ENCODE results near the gene TXNRD2.

The TXNRD2 gene

DNA sequence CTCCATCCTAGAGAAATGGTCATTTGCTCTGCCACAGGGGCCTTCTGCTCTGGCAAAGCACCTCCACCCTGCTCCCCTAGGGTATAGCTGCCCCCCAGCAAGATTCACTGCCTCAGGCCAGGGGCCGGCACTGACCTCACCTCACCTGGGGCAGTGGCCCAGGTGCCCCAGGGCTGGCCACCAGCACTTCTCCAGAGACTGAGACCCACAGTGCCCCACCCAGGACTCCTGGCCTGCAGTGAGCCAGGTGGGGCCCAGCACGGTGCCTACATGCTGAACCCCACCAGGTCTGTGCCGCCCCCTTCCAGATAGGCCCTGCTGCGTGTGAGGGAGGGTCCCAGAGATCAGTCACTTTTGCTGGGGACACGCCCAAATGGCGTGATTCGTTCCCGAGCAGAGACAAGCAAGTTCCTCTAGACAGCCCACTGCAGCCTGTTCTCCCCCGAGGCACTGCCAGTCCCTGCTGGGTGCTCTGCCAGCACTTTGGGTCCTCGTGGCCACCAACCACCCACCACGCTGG is 97.7 kb downstream of the TXNRD2 start:
- TF ChIP-seq ZNF274 (IDR thresholded peaks at IDR 0.05; ENCODE audit: low read depth, low read length): no peak
- no peak for TF ChIP-seq YY1 (IDR thresholded peaks at IDR 0.05; ENCODE audit: insufficient read depth, insufficient read length)
- no peak for TF ChIP-seq SUZ12 (IDR thresholded peaks at IDR 0.05; ENCODE audit: extremely low read depth, insufficient read depth, insufficient read length)
- no peak for DNase-seq (ENCODE audit: low read depth, low spot score)
- H3K4me1 ChIP-seq (ENCODE audit: insufficient read depth, insufficient read length): peaks cover 12% of the 10 kb centered on the region
- H3K27me3 ChIP-seq (ENCODE audit: insufficient read depth, insufficient read length): no peaks in the 10 kb centered on the region
- peaks cover 30% of the 10 kb centered on the region for H3K36me3 ChIP-seq (ENCODE audit: insufficient read depth, insufficient read length, low read length)
- peaks cover 16% of the 10 kb centered on the region; the same call in 1 of the 2 replicates for H3K9me3 ChIP-seq (ENCODE audit: insufficient read depth, low read length)
- H3K4me3 ChIP-seq (ENCODE audit: insufficient read length, low read depth): no peak overlapping the region
- H3K9ac ChIP-seq (ENCODE audit: insufficient read length, low read depth): no peak overlapping the region

DNA sequence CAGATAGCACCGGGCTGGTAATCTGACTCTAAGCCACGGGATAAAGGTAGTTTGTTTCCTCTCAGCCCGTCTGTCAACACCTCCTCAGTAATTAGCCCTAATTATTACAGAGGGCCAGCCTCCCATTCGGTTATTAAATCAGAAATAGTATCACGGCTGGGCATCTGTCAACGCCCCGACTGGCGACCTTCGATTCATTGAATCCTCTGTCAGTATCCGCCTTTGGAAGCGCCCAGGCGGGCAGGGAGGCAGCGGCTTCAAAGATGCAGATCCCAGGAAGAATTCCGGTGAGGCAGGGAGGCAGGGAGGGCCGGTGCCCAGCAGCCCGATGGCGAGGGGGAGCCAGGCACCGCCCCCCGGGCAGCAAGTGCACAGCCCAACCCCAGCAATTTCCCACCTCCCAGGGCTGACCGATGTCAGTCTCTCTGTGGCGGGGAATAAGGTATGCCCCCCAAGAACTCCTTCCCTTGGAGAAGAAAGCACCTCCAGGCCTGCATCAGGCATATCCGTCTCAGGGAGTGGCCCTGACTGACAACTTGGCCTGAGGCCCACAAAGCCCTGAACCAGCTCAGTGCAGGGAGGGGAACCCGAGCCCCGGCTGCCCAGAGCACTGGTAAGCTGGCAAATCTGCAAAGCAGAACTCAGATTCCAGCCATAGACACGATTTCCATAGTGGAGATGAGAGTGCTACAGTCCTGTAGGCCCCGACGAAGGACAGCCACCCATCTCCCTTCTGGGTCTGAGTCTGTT is 98.3 kb downstream of the TXNRD2 start:
- DNase-seq (ENCODE audit: low read depth, low spot score): no peak
- H3K4me1 ChIP-seq (ENCODE audit: insufficient read depth, insufficient read length): peaks cover 12% of the 10 kb centered on the region
- no peaks in the 10 kb centered on the region for H3K27me3 ChIP-seq (ENCODE audit: insufficient read depth, insufficient read length)
- H3K36me3 ChIP-seq (ENCODE audit: insufficient read depth, insufficient read length, low read length): peaks cover 23% of the 10 kb centered on the region
- no peak overlapping the region for H3K9ac ChIP-seq (ENCODE audit: insufficient read length, low read depth)
- H3K4me3 ChIP-seq (ENCODE audit: insufficient read length, low read depth): no peak overlapping the region
- TF ChIP-seq ZNF274 (IDR thresholded peaks at IDR 0.05; ENCODE audit: low read depth, low read length) (no peak), SUZ12 (IDR thresholded peaks at IDR 0.05; ENCODE audit: extremely low read depth, insufficient read depth, insufficient read length) (no peak), YY1 (IDR thresholded peaks at IDR 0.05; ENCODE audit: insufficient read depth, insufficient read length) (no peak)
- peaks cover 14% of the 10 kb centered on the region; the same call in 1 of the 2 replicates for H3K9me3 ChIP-seq (ENCODE audit: insufficient read depth, low read length)

DNA sequence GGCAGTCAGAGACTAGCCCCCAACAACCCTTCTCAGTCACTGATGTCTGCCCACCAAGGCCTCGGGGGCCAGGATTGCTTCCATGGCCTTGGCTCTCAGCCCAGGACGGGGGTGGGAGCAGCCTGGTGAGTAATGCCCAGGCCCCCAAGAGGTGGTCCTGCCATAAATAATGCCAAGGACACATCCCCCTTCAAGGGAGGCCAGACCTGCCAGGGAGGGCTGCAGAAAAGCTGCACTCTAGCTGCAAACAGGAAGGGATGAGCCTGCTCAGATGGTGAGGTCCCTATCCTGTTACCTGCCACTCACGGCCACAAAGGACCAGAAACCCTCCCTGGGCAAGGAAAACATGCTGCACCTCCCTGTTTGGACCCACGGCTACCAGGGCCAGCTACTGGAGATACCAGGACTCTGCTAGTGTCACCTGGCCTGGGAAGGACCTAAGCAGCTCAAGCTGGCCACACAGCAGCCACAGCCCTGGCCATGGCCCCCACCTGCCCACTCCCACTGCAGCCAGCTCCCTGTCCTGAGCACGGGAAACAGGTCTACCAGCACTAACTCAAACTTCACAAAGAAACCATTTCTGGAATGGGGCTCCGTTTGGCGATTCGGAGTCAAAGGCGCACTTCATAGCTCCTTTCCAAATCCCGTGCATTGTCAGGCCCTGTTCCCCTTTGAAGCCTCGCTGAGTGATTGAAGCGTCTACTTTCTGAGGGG is 99.1 kb downstream of the TXNRD2 start:
- no peak for DNase-seq (ENCODE audit: low read depth, low spot score)
- no peaks in the 10 kb centered on the region for H3K27me3 ChIP-seq (ENCODE audit: insufficient read depth, insufficient read length)
- TF ChIP-seq YY1 (IDR thresholded peaks at IDR 0.05; ENCODE audit: insufficient read depth, insufficient read length) (no peak), ZNF274 (IDR thresholded peaks at IDR 0.05; ENCODE audit: low read depth, low read length) (no peak), SUZ12 (IDR thresholded peaks at IDR 0.05; ENCODE audit: extremely low read depth, insufficient read depth, insufficient read length) (no peak)
- no peak overlapping the region for H3K9ac ChIP-seq (ENCODE audit: insufficient read length, low read depth)
- H3K4me3 ChIP-seq (ENCODE audit: insufficient read length, low read depth): no peak overlapping the region
- peaks cover 20% of the 10 kb centered on the region for H3K36me3 ChIP-seq (ENCODE audit: insufficient read depth, insufficient read length, low read length)
- H3K4me1 ChIP-seq (ENCODE audit: insufficient read depth, insufficient read length): peaks cover 12% of the 10 kb centered on the region
- H3K9me3 ChIP-seq (ENCODE audit: insufficient read depth, low read length): peaks cover 7% of the 10 kb centered on the region; the same call in 1 of the 2 replicates

DNA sequence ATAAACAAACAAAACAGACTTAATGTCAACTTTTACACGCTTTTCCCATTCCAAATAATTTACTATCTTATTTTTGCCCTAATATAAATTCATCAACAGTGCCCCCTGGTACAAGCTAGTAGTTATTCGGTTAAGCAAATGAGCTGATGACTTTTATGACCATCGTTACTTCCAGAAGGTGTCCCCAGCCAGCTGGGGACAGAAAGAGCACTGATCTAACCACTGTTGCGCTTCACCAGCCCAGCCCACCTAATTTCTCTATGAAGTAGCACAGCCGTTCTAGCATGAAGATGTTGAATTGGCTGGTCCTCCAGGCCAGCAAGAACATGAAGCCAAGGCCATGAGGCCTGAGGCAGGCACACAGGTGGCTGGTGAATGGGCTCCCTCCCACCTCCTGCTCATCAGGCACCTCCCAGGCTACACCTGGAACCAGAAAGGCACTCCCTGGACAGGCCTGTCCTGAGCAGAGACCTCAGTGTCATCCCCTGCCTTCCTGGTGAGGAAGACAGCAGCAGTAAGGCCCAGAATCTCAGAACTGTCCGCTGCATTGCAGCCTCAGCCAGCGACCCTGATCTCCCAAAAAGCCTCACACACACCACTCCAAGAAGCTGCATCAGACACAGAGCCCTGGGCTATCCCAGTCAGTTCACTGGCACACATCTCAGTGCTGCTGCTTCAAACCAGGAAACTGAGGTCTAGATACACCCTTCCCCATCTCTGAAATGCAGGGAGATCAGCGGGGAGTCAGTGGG is 99.8 kb downstream of the TXNRD2 start:
- Histone ChIP-seq H3K4me3 (ENCODE audit: insufficient read length, low read depth) (no peak overlapping the region), H3K36me3 (ENCODE audit: insufficient read depth, insufficient read length, low read length) (peaks cover 13% of the 10 kb centered on the region), H3K4me1 (ENCODE audit: insufficient read depth, insufficient read length) (peaks cover 12% of the 10 kb centered on the region), H3K27me3 (ENCODE audit: insufficient read depth, insufficient read length) (no peaks in the 10 kb centered on the region), H3K9me3 (ENCODE audit: insufficient read depth, low read length) (no peaks in the 10 kb centered on the region; the same call in 1 of the 2 replicates), H3K9ac (ENCODE audit: insufficient read length, low read depth) (no peak overlapping the region)
- no peak for DNase-seq (ENCODE audit: low read depth, low spot score)
- no peak for TF ChIP-seq YY1 (IDR thresholded peaks at IDR 0.05; ENCODE audit: insufficient read depth, insufficient read length)
- TF ChIP-seq ZNF274 (IDR thresholded peaks at IDR 0.05; ENCODE audit: low read depth, low read length): no peak
- no peak for TF ChIP-seq SUZ12 (IDR thresholded peaks at IDR 0.05; ENCODE audit: extremely low read depth, insufficient read depth, insufficient read length)

DNA sequence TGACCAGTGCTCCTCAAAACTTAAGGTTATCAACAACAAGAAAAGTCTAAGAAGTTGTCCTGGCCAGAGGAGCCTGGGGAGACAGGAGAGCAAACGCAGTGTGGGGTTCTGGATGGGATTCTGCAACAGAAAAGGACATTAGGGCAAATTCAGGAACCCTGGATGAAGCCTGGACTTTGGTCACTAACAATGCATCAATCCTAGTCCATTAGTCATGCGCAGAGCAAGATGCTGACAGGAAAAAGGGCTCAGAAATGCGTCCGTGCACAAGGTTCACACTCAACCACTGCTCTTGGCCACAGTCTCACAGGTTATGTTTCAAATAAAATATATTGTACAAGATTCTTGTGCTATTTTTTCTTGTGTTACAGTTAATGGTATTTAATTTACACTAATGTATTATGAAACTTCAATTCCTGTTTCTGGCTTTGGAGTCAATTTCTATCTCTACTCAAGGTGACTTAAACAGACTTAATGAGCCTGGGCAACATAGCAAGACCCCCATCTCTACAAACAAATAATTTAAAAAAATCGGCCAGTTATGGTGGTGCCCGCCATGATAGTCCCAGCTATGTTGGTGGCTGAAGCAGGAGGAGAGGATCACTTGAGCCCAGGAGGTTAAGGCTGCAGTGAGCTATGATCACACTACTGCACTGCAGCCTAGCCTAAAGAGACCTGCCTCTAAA is 100.5 kb downstream of the TXNRD2 start:
- Histone ChIP-seq H3K9ac (ENCODE audit: insufficient read length, low read depth) (no peak overlapping the region), H3K36me3 (ENCODE audit: insufficient read depth, insufficient read length, low read length) (peaks cover 12% of the 10 kb centered on the region), H3K4me1 (ENCODE audit: insufficient read depth, insufficient read length) (peaks cover 12% of the 10 kb centered on the region), H3K9me3 (ENCODE audit: insufficient read depth, low read length) (no peaks in the 10 kb centered on the region), H3K27me3 (ENCODE audit: insufficient read depth, insufficient read length) (no peaks in the 10 kb centered on the region), H3K4me3 (ENCODE audit: insufficient read length, low read depth) (no peak overlapping the region)
- TF ChIP-seq YY1 (IDR thresholded peaks at IDR 0.05; ENCODE audit: insufficient read depth, insufficient read length) (no peak), SUZ12 (IDR thresholded peaks at IDR 0.05; ENCODE audit: extremely low read depth, insufficient read depth, insufficient read length) (no peak), ZNF274 (IDR thresholded peaks at IDR 0.05; ENCODE audit: low read depth, low read length) (no peak)
- no peak for DNase-seq (ENCODE audit: low read depth, low spot score)

DNA sequence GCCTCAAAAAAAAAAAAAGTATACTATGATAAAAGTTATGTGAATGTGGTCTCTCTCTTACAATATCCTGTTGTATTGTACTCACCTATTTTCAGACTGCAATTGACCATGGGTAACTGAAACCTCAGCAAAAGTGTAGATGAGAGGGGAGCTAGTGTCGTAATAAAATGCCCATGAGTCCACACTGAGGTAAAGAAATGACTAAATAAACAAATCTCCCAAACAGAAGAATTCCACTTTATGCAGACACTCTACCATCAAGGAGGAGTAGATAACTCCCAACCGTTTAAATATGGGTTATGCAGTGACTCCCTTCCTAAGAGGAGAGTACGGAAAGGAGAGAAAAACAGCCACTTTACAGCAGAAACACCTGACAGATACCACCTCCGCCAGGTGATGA is 101.6 kb downstream of the TXNRD2 start:
- no peak for TF ChIP-seq YY1 (IDR thresholded peaks at IDR 0.05; ENCODE audit: insufficient read depth, insufficient read length)
- TF ChIP-seq ZNF274 (IDR thresholded peaks at IDR 0.05; ENCODE audit: low read depth, low read length): no peak
- TF ChIP-seq SUZ12 (IDR thresholded peaks at IDR 0.05; ENCODE audit: extremely low read depth, insufficient read depth, insufficient read length): no peak
- Histone ChIP-seq H3K9ac (ENCODE audit: insufficient read length, low read depth) (no peak overlapping the region), H3K4me3 (ENCODE audit: insufficient read length, low read depth) (no peak overlapping the region), H3K36me3 (ENCODE audit: insufficient read depth, insufficient read length, low read length) (peaks cover 11% of the 10 kb centered on the region), H3K9me3 (ENCODE audit: insufficient read depth, low read length) (no peaks in the 10 kb centered on the region), H3K4me1 (ENCODE audit: insufficient read depth, insufficient read length) (peaks cover 9% of the 10 kb centered on the region), H3K27me3 (ENCODE audit: insufficient read depth, insufficient read length) (no peaks in the 10 kb centered on the region)
- no peak for DNase-seq (ENCODE audit: low read depth, low spot score)

All from NT2/D1 (cell line).